Stomach (tissue), 9 donors: ENCODE data around the gene GEMIN8. TPM values are rescaled to one million over a fixed set of nuclear protein-coding genes. Genes with fewer than 3 reads are reported as not detected.
A peak's percentile ranks its signal among the peaks of the same experiment; 100 is the strongest.

Source experiments
- DNase-seq, 2 donors: peaks; one replicate each; pipeline versions ENCODE4 v3.0.0 to v3.0.0-alpha.2; 2013 to 2019
- H3K27ac ChIP-seq, 5 donors: fragments of 200-600 bp in 4 of 5; sonication (generic) in 4 of 5; one replicate each; pipeline ENCODE4 v1.5.1; 2013 to 2019; ENCODE audit warnings: mild to moderate bottlenecking in 1 of 5, moderate library complexity in 1 of 5
- H3K27me3 ChIP-seq, 3 donors: fragments of 200-600 bp; sonication (generic); one replicate each; pipeline ENCODE4 v1.5.1; 2017 to 2019; ENCODE audit warnings: mixed run types in 1 of 3
- H3K36me3 ChIP-seq, 4 donors: fragments of 200-600 bp; sonication (generic); 1 replicate in 3 of 4; 2 replicates in 1 of 4; pipeline ENCODE4 v1.5.1; 2016 to 2019
- H3K4me1 ChIP-seq, 4 donors: fragments of 200-600 bp; sonication (generic); one replicate each; pipeline ENCODE4 v1.5.1; 2016 to 2019
- H3K4me3 ChIP-seq, 4 donors: fragments of 200-600 bp; sonication (generic) in 3 of 4; one replicate each; pipeline ENCODE4 v1.5.1; 2016 to 2019; ENCODE audit warnings: mild to moderate bottlenecking in 1 of 4
- H3K9me3 ChIP-seq, 4 donors: fragments of 200-600 bp; sonication (generic); one replicate each; pipeline ENCODE4 v1.5.1; 2016 to 2019
- CTCF ChIP-seq, 7 experiments: fragments of 450-650 bp in 4 of 7; fragments of 200-600 bp in 3 of 7; sonication (generic) in 3 of 7; IDR thresholded peaks; one replicate each; pipeline ENCODE4 v1.5.1; 2016 to 2019; ENCODE audit warnings: antibody characterized with exemption in 7 of 7, control low read depth in 2 of 7, mild to moderate bottlenecking in 1 of 7
- EP300 ChIP-seq: sonication (generic); formaldehyde crosslinking; IDR thresholded peaks from one replicate; pipeline ENCODE4 v1.6.1; 2017; ENCODE audit warnings: antibody characterized with exemption
- POLR2A ChIP-seq, 4 donors: fragments of 450-650 bp; IDR thresholded peaks; one replicate each; pipeline ENCODE4 v1.6.1; 2016; ENCODE audit warnings: antibody characterized with exemption in 4 of 4, control low read depth in 2 of 4, mild to moderate bottlenecking in 1 of 4, moderate library complexity in 1 of 4
- POLR2AphosphoS5 ChIP-seq, 3 donors: sonication (generic); formaldehyde crosslinking; IDR thresholded peaks; one replicate each; pipeline ENCODE4 v1.6.1; 2016; ENCODE audit warnings: antibody characterized with exemption in 3 of 3
- WGBS, 5 donors: extraction: QIAGEN DNeasy Blood & Tissue Kit in 3 of 5; methylation state at CpG; one replicate each; pipeline versions ENCODE4 v1.1.5 to v1.1.7; 2013 to 2018; 5-methylcytosine and 5-hydroxymethylcytosine counted together
- intact Hi-C: fragments of 100-400 bp; cut with DNase I; formaldehyde crosslinking; loops from one replicate; pipeline ENCODE4 v1.15.1; 2023; ENCODE audit warnings: low total_unique reads
- polyA plus RNA-seq, 3 donors: library from polyadenylated mRNA; stranded (reverse); fragments of 200-250 nt; gene quantifications; one replicate each; pipeline ENCODE4 v1.2.3, GENCODE V29; 2013
- total RNA-seq, 5 donors: library from RNA; depleted of rRNA; stranded (reverse); fragments of >200 nt; gene quantifications; one replicate each; pipeline versions ENCODE4 v1.1.0 to v1.2.3, GENCODE V29; 2014 to 2016
- donor health status: healthy with polysubstance abuse.
- donor health status: Bipolar disorder and iron deficiency.
- donor health status: healthy.

GEMIN8 gene
- total and polyA plus RNA-seq, 8 donors: 4.3 to 33.5 (median 14.7) TPM

GRCh38 chrX:14038375-14039085, 8.8 kb upstream of the GEMIN8 start:
- intact Hi-C loops: loop anchor here (10.0 kb wide), 1 partner anchor 394 kb away; no protein-coding TSS in a partner anchor
- WGBS, 5 donors: 56 to 76% (median 67%) methylated on average over 3 of the region's 3 CpGs
- H3K27ac ChIP-seq: no peak overlapping the region

GRCh38 chrX:14032406-14032805, 2.7 kb upstream of the GEMIN8 start:
- no peaks in the 10 kb centered on the region for H3K9me3 ChIP-seq
- peaks cover 0 to 35% (median 14%) of the 10 kb centered on the region in 4 donors for H3K4me1 ChIP-seq
- H3K27me3 ChIP-seq: peaks cover 0 to 11% (median 0%) of the 10 kb centered on the region in 3 donors
- WGBS, 5 donors: 0 to 4% (median 0%) methylated on average over 2 of the region's 2 CpGs
- H3K27ac ChIP-seq: peak overlapping the region in 1 of 5 donors; percentile 26
- DNase-seq: peak; percentile 53 to 86
- no peaks in the 10 kb centered on the region for H3K36me3 ChIP-seq
- peak in 5 of 7 experiments; percentile 17 to 82 (median 69) for TF ChIP-seq CTCF (IDR thresholded peaks at IDR 0.05)
- no peak for TF ChIP-seq POLR2AphosphoS5 (IDR thresholded peaks at IDR 0.05)
- H3K4me3 ChIP-seq: no peak overlapping the region
- intact Hi-C loops: loop anchor here (10.0 kb wide), 1 partner anchor 388 kb away; no protein-coding TSS in a partner anchor

More at GRCh38 chrX:14038375-14039085, 8.8 kb upstream of the GEMIN8 start:
- TF ChIP-seq CTCF (IDR thresholded peaks at IDR 0.05) (no peak), POLR2A (IDR thresholded peaks at IDR 0.05) (no peak), POLR2AphosphoS5 (IDR thresholded peaks at IDR 0.05) (no peak), EP300 (no peak)
- H3K36me3 ChIP-seq: no peaks in the 10 kb centered on the region
- no peaks in the 10 kb centered on the region for H3K4me1 ChIP-seq
- no peak overlapping the region for H3K4me3 ChIP-seq
- no peak for DNase-seq
- peaks cover 0 to under 1% (median 0%) of the 10 kb centered on the region in 3 donors for H3K27me3 ChIP-seq
- H3K9me3 ChIP-seq: no peaks in the 10 kb centered on the region

- WGBS, 5 donors: 0 to 19% (median 1%) methylated on average over 7 of the region's 7 CpGs
- intact Hi-C loops: loop anchor here (10.0 kb wide), 1 partner anchor 385 kb away; no protein-coding TSS in a partner anchor
- H3K4me3 ChIP-seq: peak overlapping the region; percentile 55 to 65 (median 64)
- H3K36me3 ChIP-seq: no peaks in the 10 kb centered on the region
- TF ChIP-seq POLR2AphosphoS5 (IDR thresholded peaks at IDR 0.05) (no peak), POLR2A (IDR thresholded peaks at IDR 0.05) (no peak), EP300 (no peak), CTCF (IDR thresholded peaks at IDR 0.05) (no peak)
- peaks cover 0 to 11% (median 0%) of the 10 kb centered on the region in 3 donors for H3K27me3 ChIP-seq
- peak in 1 of 2 donors; percentile 37 for DNase-seq
- H3K27ac ChIP-seq: peak overlapping the region; percentile 88 to 94 (median 90)
- H3K9me3 ChIP-seq: no peaks in the 10 kb centered on the region
- H3K4me1 ChIP-seq: peaks cover 0 to 40% (median 17%) of the 10 kb centered on the region in 4 donors
Measured at GRCh38 chrX:14030174-14030530, 460 bp upstream of the GEMIN8 start.

- 0 to 9% (median 4%) methylated on average over 4 to 7 of the region's 7 CpGs for WGBS, 5 donors
- intact Hi-C loops: no loop called here
- no peak for TF ChIP-seq POLR2A (IDR thresholded peaks at IDR 0.05)
- TF ChIP-seq POLR2AphosphoS5 (IDR thresholded peaks at IDR 0.05): no peak
Measured at GRCh38 chrX:14029039-14029424, 660 bp downstream of the GEMIN8 start.

More at GRCh38 chrX:14029039-14029424, 660 bp downstream of the GEMIN8 start:
- peaks cover 0 to 11% (median 0%) of the 10 kb centered on the region in 3 donors for H3K27me3 ChIP-seq
- peak overlapping the region; percentile 55 to 65 (median 64) for H3K4me3 ChIP-seq
- no peak for DNase-seq
- H3K36me3 ChIP-seq: no peaks in the 10 kb centered on the region
- H3K9me3 ChIP-seq: no peaks in the 10 kb centered on the region
- H3K27ac ChIP-seq: peak overlapping the region; percentile 88 to 94 (median 90)
- peaks cover 0 to 40% (median 17%) of the 10 kb centered on the region in 4 donors for H3K4me1 ChIP-seq
